K562 (cell line): ENCODE results near the gene POLR3K. TPM values are rescaled to one million over a fixed set of nuclear protein-coding genes. Genes with fewer than 3 reads are reported as not detected.

Source experiments
- DDX20 ChIP-seq: fragments of 450-650 bp; IDR thresholded peaks from 2 replicates; pipeline ENCODE4 v1.6.1; 2016; ENCODE audit warnings: missing genetic modification characterization, low read depth, mild to moderate bottlenecking, missing compliant biosample characterization, moderate library complexity
- HDAC6 ChIP-seq: IDR thresholded peaks from 2 replicates; pipeline ENCODE4 v1.6.1; 2012; ENCODE audit warnings: low read depth, mild to moderate bottlenecking, control low read depth, inconsistent platforms, low read length, moderate library complexity
- HMGN3 ChIP-seq: IDR thresholded peaks from 2 replicates; pipeline ENCODE4 v1.6.1; 2011; ENCODE audit warnings: borderline replicate concordance, low read depth, mild to moderate bottlenecking, mixed read lengths, low read length; ENCODE audit not compliant: insufficient read length; ENCODE audit errors: extremely low read depth
- KDM4B ChIP-seq, 2 experiments: fragments of 450-650 bp in 1 of 2; sonication (generic) in 1 of 2; IDR thresholded peaks; 2 replicates each; pipeline ENCODE4 v1.6.1; 2016 to 2017; ENCODE audit warnings: borderline replicate concordance in 2 of 2, antibody characterized with exemption in 1 of 2, low read depth in 1 of 2, mild to moderate bottlenecking in 1 of 2
- XRCC3 ChIP-seq: fragments of 450-650 bp; IDR thresholded peaks from 2 replicates; pipeline ENCODE4 v1.6.1; 2017; ENCODE audit warnings: mild to moderate bottlenecking, moderate library complexity
- ZNF444 ChIP-seq: fragments of 250-450 bp; sonication (Bioruptor Pico); IDR thresholded peaks from 2 replicates; pipeline ENCODE4 v1.4.0; 2020; ENCODE audit warnings: mild to moderate bottlenecking, moderate library complexity
- ZNF699 ChIP-seq: fragments of 250-450 bp; sonication (Bioruptor Pico); IDR thresholded peaks from 2 replicates; pipeline ENCODE4 v1.8.0; 2021; ENCODE audit warnings: mild to moderate bottlenecking, moderate library complexity; ENCODE audit not compliant: insufficient replicate concordance
- polyA plus RNA-seq, 8 experiments: library from polyadenylated mRNA; depleted of rRNA in 4 of 8; stranded (reverse) in 5 of 8; unstranded in 3 of 8; fragments of >200 nt; fragmentation: Nextera tagmentation in 2 of 8; fragmentation: Illumina TruSeq in 1 of 8; extraction: Ambion mirVana in 2 of 8; extraction: Trizol in 1 of 8; gene quantifications; 2 replicates each; pipeline versions ENCODE4 v1.2.1 to v1.2.3, GENCODE V29; 2011 to 2014; ENCODE audit warnings: inconsistent platforms in 1 of 8, missing spikeins in 1 of 8
- total RNA-seq, 7 experiments: library from RNA; depleted of rRNA in 6 of 7; stranded (reverse); fragments of >200 nt in 6 of 7; fragmentation: Illumina TruSeq in 2 of 7; extraction: Trizol in 2 of 7; gene quantifications; 2 replicates each; pipeline versions ENCODE4 v1.2.1 to v1.2.3, GENCODE V29; 2011 to 2021; ENCODE audit warnings: low replicate concordance in 1 of 7
- TF ChIP-seq, protein P1 (sequence below): fragments of 450-650 bp; IDR thresholded peaks from 2 replicates; pipeline ENCODE4 v1.6.1; 2016; ENCODE audit warnings: borderline replicate concordance
- TF ChIP-seq, protein P2 (sequence below): sonication (generic); formaldehyde crosslinking; IDR thresholded peaks from 2 replicates; pipeline ENCODE4 v1.8.0; 2023; ENCODE audit warnings: mild to moderate bottlenecking, missing genetic modification reagents
- TF ChIP-seq, protein P3 (sequence below): IDR thresholded peaks from 2 replicates; pipeline ENCODE4 v1.6.1; 2016; ENCODE audit warnings: missing genetic modification characterization, missing compliant biosample characterization
- TF ChIP-seq, protein P4 (sequence below): fragments of 450-650 bp; formaldehyde crosslinking; IDR thresholded peaks from 2 replicates; pipeline ENCODE4 v1.4.0; 2020; ENCODE audit warnings: mild to moderate bottlenecking, moderate library complexity

Gene POLR3K
- total and polyA plus RNA-seq, 9 of the 15 experiments (the other 6 are each of a cell fraction or from before 2014, with no cell fraction given): 42.1 to 315 (median 86.7) TPM

DNA sequence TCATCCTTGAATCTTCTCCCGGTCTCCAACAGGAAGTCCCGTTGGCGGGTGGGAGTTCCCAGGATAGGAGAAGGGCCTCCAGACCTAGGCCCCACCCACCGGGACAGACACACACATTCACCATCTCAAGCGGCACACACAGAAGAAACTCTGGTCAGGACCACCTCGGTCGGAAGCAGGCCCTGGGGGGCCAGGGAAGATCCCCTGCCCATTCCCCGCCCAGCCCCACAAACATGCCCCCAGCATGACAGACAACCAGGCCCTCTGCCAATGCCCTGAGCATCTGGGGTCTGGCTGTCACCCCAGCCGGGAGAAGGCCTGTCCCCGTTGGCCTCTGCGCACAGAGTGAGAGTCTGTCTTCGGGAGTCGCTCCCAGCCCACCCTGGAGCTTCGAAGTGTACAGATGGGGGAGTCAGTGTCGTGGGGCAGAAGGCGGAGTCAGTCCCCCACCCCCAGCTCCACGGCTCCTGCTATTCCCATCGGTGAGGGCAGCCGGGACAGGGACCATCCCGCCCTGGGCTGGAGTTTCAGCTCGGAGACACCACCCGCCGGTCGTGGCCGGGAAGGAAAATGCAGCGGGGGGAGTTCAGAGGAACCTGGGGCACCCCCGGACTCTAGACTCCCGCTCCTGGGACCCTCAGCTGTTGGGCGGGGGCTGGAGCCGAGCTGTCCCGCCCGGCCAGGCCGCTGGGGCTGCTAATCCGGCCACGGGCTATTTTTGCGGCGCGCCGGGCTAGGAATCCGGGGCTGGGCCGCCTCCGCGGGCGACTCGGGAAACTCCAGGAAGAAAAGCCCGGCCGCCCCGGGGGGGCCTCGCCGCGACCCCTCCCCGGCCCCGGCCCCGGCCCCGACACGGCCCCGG is 18.4 kb upstream of the POLR3K start (continued):
- TF ChIP-seq, protein P1, sequence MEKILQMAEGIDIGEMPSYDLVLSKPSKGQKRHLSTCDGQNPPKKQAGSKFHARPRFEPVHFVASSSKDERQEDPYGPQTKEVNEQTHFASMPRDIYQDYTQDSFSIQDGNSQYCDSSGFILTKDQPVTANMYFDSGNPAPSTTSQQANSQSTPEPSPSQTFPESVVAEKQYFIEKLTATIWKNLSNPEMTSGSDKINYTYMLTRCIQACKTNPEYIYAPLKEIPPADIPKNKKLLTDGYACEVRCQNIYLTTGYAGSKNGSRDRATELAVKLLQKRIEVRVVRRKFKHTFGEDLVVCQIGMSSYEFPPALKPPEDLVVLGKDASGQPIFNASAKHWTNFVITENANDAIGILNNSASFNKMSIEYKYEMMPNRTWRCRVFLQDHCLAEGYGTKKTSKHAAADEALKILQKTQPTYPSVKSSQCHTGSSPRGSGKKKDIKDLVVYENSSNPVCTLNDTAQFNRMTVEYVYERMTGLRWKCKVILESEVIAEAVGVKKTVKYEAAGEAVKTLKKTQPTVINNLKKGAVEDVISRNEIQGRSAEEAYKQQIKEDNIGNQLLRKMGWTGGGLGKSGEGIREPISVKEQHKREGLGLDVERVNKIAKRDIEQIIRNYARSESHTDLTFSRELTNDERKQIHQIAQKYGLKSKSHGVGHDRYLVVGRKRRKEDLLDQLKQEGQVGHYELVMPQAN: no peak
- TF ChIP-seq, protein P2, sequence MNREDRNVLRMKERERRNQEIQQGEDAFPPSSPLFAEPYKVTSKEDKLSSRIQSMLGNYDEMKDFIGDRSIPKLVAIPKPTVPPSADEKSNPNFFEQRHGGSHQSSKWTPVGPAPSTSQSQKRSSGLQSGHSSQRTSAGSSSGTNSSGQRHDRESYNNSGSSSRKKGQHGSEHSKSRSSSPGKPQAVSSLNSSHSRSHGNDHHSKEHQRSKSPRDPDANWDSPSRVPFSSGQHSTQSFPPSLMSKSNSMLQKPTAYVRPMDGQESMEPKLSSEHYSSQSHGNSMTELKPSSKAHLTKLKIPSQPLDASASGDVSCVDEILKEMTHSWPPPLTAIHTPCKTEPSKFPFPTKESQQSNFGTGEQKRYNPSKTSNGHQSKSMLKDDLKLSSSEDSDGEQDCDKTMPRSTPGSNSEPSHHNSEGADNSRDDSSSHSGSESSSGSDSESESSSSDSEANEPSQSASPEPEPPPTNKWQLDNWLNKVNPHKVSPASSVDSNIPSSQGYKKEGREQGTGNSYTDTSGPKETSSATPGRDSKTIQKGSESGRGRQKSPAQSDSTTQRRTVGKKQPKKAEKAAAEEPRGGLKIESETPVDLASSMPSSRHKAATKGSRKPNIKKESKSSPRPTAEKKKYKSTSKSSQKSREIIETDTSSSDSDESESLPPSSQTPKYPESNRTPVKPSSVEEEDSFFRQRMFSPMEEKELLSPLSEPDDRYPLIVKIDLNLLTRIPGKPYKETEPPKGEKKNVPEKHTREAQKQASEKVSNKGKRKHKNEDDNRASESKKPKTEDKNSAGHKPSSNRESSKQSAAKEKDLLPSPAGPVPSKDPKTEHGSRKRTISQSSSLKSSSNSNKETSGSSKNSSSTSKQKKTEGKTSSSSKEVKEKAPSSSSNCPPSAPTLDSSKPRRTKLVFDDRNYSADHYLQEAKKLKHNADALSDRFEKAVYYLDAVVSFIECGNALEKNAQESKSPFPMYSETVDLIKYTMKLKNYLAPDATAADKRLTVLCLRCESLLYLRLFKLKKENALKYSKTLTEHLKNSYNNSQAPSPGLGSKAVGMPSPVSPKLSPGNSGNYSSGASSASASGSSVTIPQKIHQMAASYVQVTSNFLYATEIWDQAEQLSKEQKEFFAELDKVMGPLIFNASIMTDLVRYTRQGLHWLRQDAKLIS (CRISPR knock-in tag): 0 out of 2 replicates have a peak, but pooled peaks have one; percentile 28
- TF ChIP-seq KDM4B (IDR thresholded peaks at IDR 0.05; ENCODE audit: borderline replicate concordance in 2 of 2, low read depth in 1 of 2) (no peak), DDX20 (no peak), ZNF699 (CRISPR knock-in tag) (no peak), XRCC3 (no peak), ZNF444 (CRISPR knock-in tag) (no peak), HDAC6 (no peak), HMGN3 (peak; percentile 34)
- TF ChIP-seq, protein P3, sequence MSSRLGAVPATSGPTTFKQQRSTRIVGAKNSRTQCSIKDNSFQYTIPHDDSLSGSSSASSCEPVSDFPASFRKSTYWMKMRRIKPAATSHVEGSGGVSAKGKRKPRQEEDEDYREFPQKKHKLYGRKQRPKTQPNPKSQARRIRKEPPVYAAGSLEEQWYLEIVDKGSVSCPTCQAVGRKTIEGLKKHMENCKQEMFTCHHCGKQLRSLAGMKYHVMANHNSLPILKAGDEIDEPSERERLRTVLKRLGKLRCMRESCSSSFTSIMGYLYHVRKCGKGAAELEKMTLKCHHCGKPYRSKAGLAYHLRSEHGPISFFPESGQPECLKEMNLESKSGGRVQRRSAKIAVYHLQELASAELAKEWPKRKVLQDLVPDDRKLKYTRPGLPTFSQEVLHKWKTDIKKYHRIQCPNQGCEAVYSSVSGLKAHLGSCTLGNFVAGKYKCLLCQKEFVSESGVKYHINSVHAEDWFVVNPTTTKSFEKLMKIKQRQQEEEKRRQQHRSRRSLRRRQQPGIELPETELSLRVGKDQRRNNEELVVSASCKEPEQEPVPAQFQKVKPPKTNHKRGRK (tag): no peak
- TF ChIP-seq, protein P4, sequence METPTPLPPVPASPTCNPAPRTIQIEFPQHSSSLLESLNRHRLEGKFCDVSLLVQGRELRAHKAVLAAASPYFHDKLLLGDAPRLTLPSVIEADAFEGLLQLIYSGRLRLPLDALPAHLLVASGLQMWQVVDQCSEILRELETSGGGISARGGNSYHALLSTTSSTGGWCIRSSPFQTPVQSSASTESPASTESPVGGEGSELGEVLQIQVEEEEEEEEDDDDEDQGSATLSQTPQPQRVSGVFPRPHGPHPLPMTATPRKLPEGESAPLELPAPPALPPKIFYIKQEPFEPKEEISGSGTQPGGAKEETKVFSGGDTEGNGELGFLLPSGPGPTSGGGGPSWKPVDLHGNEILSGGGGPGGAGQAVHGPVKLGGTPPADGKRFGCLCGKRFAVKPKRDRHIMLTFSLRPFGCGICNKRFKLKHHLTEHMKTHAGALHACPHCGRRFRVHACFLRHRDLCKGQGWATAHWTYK: no peak
